ENCODE results near the gene IFNLR1. TPM values are rescaled to one million over a fixed set of nuclear protein-coding genes. Genes with fewer than 3 reads are reported as not detected.

IFNLR1 gene
- total and polyA plus RNA-seq, 4 donors = 0.15 to 1.9 (median 0.32) TPM

DNA sequence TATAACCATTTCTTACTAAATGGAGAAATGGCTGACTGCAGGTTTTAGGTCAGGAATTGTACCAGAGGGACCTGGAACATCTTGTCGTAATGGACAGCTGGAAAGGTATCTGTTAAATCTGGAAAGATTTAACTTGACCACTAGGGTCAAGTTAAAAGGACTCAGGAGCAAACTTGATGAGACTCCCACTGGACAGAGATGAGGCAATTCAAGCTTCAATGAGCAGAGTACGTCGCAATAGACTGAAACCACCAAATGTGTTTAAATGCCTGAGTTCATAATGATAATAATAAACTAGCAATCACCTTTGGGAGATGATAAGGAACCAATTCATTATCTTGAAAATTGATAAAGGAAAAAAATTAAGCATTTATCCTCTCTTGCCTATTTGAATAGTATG, 8.7 kb downstream of the IFNLR1 start:
- Histone ChIP-seq H3K36me3 (ENCODE audit: control insufficient read depth in 1 of 2, insufficient read depth in 2 of 2, low read length in 1 of 2) (no peaks in the 10 kb centered on the region), H3K4me3 (ENCODE audit: low read length in 2 of 2) (no peak overlapping the region), H3K27me3 (ENCODE audit: control insufficient read depth in 1 of 2, insufficient read depth in 2 of 2, low read length in 1 of 2) (peaks cover 0 to 1% of the 10 kb centered on the region in 2 donors), H3K27ac (ENCODE audit: low read depth in 1 of 2, low read length in 2 of 2) (no peak overlapping the region), H3K9me3 (ENCODE audit: control insufficient read depth, low read length) (no peaks in the 10 kb centered on the region), H3K4me1 (ENCODE audit: control insufficient read depth in 1 of 2, insufficient read depth in 2 of 2, low read length in 2 of 2) (no peaks in the 10 kb centered on the region)
- no peak for ATAC-seq (ENCODE audit: low FRiP score)
- intact Hi-C loops (cut with DNase I) = no loop called here
- DNase-seq = no peak
- WGBS, 2 donors = 90% methylated on average over 3 of the region's 3 CpGs

DNA sequence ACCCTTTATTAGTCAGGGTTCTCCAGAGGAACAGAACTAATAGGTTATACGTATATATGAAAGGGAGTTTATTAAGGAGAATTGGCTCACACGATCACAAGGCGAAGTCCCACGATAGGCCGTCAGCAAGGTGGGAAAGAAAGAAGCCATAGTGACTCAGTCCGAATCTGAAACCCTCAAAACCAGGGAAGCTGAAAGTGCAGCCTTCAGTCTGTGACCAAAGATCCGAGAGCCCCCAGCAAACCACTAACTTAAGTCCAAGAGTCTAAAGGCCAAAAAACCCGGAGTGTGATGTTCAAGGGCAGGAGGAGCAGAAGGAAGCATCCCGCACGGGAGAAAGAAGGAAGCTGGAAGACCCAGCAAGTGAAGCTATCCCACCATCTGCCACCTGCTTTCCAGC, 9.9 kb downstream of the IFNLR1 start:
- intact Hi-C loops (cut with DNase I) = no loop called here
- WGBS, 2 donors = 89 to 90% methylated on average over 10 of the region's 10 CpGs
- Histone ChIP-seq H3K9me3 (ENCODE audit: control insufficient read depth, low read length) (peaks cover 2% of the 10 kb centered on the region), H3K36me3 (ENCODE audit: control insufficient read depth in 1 of 2, insufficient read depth in 2 of 2, low read length in 1 of 2) (no peaks in the 10 kb centered on the region), H3K27ac (ENCODE audit: low read depth in 1 of 2, low read length in 2 of 2) (no peak overlapping the region), H3K4me1 (ENCODE audit: control insufficient read depth in 1 of 2, insufficient read depth in 2 of 2, low read length in 2 of 2) (no peaks in the 10 kb centered on the region), H3K4me3 (ENCODE audit: low read length in 2 of 2) (no peak overlapping the region), H3K27me3 (ENCODE audit: control insufficient read depth in 1 of 2, insufficient read depth in 2 of 2, low read length in 1 of 2) (peaks cover 0 to 4% of the 10 kb centered on the region in 2 donors)
- no peak for ATAC-seq (ENCODE audit: low FRiP score)
- no peak for DNase-seq

DNA sequence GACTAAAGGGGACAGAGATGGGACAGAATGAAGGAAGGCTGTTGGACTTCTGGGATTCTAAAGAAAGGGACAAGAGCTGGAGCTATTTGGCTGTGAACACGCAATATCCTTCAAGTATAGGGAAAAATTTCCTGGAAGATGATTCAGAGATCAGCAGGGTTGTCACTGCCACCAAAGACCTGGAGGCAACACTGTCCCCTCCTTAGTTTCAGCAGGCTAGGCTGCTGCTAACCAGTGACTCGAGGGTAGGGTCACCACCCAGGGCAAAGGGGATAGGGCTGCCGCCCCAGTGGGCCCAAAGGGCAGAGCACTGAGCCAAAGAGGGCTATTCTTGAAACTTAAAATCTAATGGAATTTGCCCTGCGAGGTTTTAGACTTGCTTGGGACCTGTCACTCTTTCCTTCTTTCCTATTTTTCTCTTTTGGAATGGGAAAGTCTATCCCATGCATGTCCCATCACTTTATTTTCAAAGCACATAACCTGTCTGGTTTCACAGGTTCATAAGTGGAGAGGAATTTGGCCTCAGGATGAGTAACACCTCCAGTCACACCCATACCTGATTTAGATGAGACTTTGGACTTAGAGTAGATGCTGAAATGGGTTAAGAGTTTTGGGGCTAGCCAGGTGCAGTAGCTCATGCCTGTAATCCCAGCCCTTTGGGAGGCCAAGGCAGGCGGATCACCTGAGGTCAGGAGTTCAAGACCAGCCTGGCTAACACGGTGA, 11.9 kb downstream of the IFNLR1 start:
- WGBS, 2 donors = 86 to 89% methylated on average over 6 of the region's 6 CpGs
- intact Hi-C loops (cut with DNase I) = no loop called here
- Histone ChIP-seq H3K4me1 (ENCODE audit: control insufficient read depth in 1 of 2, insufficient read depth in 2 of 2, low read length in 2 of 2) (no peaks in the 10 kb centered on the region), H3K36me3 (ENCODE audit: control insufficient read depth in 1 of 2, insufficient read depth in 2 of 2, low read length in 1 of 2) (no peaks in the 10 kb centered on the region), H3K4me3 (ENCODE audit: low read length in 2 of 2) (no peak overlapping the region), H3K27ac (ENCODE audit: low read depth in 1 of 2, low read length in 2 of 2) (no peak overlapping the region), H3K27me3 (ENCODE audit: control insufficient read depth in 1 of 2, insufficient read depth in 2 of 2, low read length in 1 of 2) (peaks cover 0 to 2% of the 10 kb centered on the region in 2 donors), H3K9me3 (ENCODE audit: control insufficient read depth, low read length) (peaks cover 2% of the 10 kb centered on the region)
- ATAC-seq (ENCODE audit: low FRiP score) (no peak), DNase-seq (no peak)

DNA sequence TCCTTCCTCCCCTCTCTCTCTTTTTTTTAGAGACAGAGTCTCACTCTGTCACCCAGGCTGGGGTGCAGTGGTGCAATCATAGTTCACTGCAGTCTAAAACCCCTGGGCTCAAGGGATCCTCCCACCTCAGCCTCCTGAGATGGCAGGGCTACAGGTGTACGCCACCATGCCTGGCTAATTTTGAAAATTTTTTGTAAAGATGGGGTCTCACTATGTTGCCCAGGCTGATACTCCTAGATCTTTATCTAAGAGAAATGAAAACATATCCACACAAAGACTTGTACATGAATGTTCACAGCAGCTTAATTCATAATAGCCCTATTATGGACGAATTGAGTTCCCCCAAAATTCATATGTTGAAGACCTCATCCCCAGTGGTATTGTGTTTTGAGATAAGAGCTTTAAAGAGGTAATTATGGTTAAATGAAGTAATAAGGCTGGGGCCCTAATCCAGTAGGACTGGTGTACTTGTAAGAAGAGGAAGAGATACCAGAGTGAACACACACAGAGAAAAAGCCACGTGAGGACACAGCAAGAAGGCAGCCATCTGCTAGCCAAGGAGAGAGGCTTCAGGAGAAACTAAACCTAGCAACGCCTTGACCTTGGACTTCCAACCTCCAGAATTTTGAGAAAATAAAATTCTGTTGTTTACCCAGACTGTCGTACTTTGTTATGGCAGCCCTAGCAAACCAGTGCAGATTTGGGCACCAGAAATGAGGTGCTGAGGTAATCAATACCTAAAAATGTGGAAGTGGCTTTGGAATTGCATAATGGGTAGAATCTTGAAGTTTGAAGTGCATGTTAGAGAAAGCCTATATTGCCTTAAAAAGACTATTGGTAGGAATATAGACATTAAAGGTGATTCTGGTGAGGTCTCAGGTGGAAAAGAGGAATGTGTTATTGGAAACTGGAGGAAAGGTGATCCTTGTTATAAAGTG, 13.2 kb downstream of the IFNLR1 start:
- Histone ChIP-seq H3K4me1 (ENCODE audit: control insufficient read depth in 1 of 2, insufficient read depth in 2 of 2, low read length in 2 of 2) (no peaks in the 10 kb centered on the region), H3K4me3 (ENCODE audit: low read length in 2 of 2) (no peak overlapping the region), H3K36me3 (ENCODE audit: control insufficient read depth in 1 of 2, insufficient read depth in 2 of 2, low read length in 1 of 2) (no peaks in the 10 kb centered on the region), H3K9me3 (ENCODE audit: control insufficient read depth, low read length) (peaks cover 2% of the 10 kb centered on the region), H3K27me3 (ENCODE audit: control insufficient read depth in 1 of 2, insufficient read depth in 2 of 2, low read length in 1 of 2) (peaks cover 0 to 2% of the 10 kb centered on the region in 2 donors), H3K27ac (ENCODE audit: low read depth in 1 of 2, low read length in 2 of 2) (no peak overlapping the region)
- intact Hi-C loops (cut with DNase I) = no loop called here
- ATAC-seq (ENCODE audit: low FRiP score) (no peak), DNase-seq (no peak)
- whole genome bisulfite sequencing, 2 donors = 81 to 85% methylated on average over 5 of the region's 5 CpGs

DNA sequence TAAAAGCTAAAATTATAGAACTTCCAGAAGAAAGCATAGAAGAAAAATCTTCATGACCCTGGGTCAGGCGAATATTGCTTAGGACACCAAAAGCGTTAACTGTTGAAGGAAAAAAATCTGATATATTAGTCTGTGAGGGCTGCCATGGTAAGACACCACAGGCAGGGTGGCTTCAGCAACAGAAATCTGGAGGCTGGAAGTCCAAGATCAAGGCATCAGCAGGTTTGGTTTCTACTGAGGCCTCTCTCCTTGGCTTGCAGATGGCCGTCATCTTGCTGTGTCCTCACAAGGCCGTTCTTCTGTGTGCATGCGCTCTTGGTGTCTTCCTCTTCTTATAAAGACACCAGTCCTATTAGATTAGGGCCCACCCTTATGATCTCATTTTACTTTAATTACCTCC, 14.5 kb downstream of the IFNLR1 start:
- H3K4me3 ChIP-seq (ENCODE audit: low read length in 2 of 2) = no peak overlapping the region
- peaks cover 0 to 2% of the 10 kb centered on the region in 2 donors for H3K27me3 ChIP-seq (ENCODE audit: control insufficient read depth in 1 of 2, insufficient read depth in 2 of 2, low read length in 1 of 2)
- 93 to 95% methylated on average over 5 of the region's 5 CpGs for WGBS, 2 donors
- intact Hi-C loops (cut with DNase I) = no loop called here
- DNase-seq (no peak), ATAC-seq (ENCODE audit: low FRiP score) (no peak)
- H3K9me3 ChIP-seq (ENCODE audit: control insufficient read depth, low read length) = peaks cover 2% of the 10 kb centered on the region
- H3K36me3 ChIP-seq (ENCODE audit: control insufficient read depth in 1 of 2, insufficient read depth in 2 of 2, low read length in 1 of 2) = no peaks in the 10 kb centered on the region
- H3K4me1 ChIP-seq (ENCODE audit: control insufficient read depth in 1 of 2, insufficient read depth in 2 of 2, low read length in 2 of 2) = no peaks in the 10 kb centered on the region
- no peak overlapping the region for H3K27ac ChIP-seq (ENCODE audit: low read depth in 1 of 2, low read length in 2 of 2)

DNA sequence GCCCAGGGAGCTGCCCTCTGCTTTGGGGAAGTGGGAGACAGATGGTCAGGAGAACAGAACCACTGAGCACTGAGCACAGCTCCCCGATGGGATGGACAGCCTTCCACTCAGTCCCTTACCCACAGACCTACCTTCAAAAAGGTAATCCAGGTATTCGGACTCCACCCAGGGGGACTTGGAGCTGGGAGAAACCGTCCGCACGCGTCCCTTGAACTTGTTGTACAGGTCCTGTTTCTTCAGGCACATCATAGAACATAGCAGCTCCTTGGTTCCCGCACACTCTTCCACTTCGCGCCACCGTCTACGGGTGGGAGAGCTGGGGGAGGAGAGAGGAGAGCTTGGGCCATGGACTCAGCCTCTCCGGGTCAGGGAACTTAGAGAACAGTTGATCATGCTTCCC, 17.8 kb downstream of the IFNLR1 start:
- no peak overlapping the region for H3K27ac ChIP-seq (ENCODE audit: low read depth in 1 of 2, low read length in 2 of 2)
- intact Hi-C loops (cut with DNase I) = no loop called here
- H3K9me3 ChIP-seq (ENCODE audit: control insufficient read depth, low read length) = peaks cover 2% of the 10 kb centered on the region
- H3K36me3 ChIP-seq (ENCODE audit: control insufficient read depth in 1 of 2, insufficient read depth in 2 of 2, low read length in 1 of 2) = no peaks in the 10 kb centered on the region
- WGBS, 2 donors = 92% methylated on average over 12 of the region's 12 CpGs
- ATAC-seq (ENCODE audit: low FRiP score) = no peak
- no peak overlapping the region for H3K4me3 ChIP-seq (ENCODE audit: low read length in 2 of 2)
- no peaks in the 10 kb centered on the region for H3K4me1 ChIP-seq (ENCODE audit: control insufficient read depth in 1 of 2, insufficient read depth in 2 of 2, low read length in 2 of 2)
- H3K27me3 ChIP-seq (ENCODE audit: control insufficient read depth in 1 of 2, insufficient read depth in 2 of 2, low read length in 1 of 2) = peaks cover 0 to 2% of the 10 kb centered on the region in 2 donors
- no peak for DNase-seq

DNA sequence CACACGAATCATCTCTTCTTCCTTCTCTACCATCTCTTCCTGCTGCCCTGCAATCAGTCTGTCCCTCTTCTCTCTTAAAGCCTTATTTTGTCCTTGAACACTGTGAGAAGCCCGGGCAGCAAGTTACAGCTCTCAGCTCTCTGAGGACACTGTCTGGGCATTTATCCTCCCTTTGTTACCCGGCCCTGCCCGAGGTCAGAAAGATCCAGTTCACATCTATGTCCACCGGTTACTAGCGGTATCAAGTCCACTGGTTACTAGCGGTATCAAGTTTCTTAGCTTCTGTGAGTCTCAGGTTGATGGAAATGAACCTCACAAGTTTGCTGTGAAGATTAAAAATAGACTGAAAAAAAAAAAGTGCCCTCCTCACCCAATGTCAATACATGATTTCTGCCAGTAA, 18.8 kb downstream of the IFNLR1 start:
- no peak for ATAC-seq (ENCODE audit: low FRiP score)
- peaks cover 0 to 2% of the 10 kb centered on the region in 2 donors for H3K27me3 ChIP-seq (ENCODE audit: control insufficient read depth in 1 of 2, insufficient read depth in 2 of 2, low read length in 1 of 2)
- WGBS, 2 donors = 77 to 81% methylated on average over 7 of the region's 7 CpGs
- H3K9me3 ChIP-seq (ENCODE audit: control insufficient read depth, low read length) = peaks cover 2% of the 10 kb centered on the region
- DNase-seq = no peak
- no peak overlapping the region for H3K4me3 ChIP-seq (ENCODE audit: low read length in 2 of 2)
- no peaks in the 10 kb centered on the region for H3K4me1 ChIP-seq (ENCODE audit: control insufficient read depth in 1 of 2, insufficient read depth in 2 of 2, low read length in 2 of 2)
- no peaks in the 10 kb centered on the region for H3K36me3 ChIP-seq (ENCODE audit: control insufficient read depth in 1 of 2, insufficient read depth in 2 of 2, low read length in 1 of 2)
- no peak overlapping the region for H3K27ac ChIP-seq (ENCODE audit: low read depth in 1 of 2, low read length in 2 of 2)
- intact Hi-C loops (cut with DNase I) = no loop called here

DNA sequence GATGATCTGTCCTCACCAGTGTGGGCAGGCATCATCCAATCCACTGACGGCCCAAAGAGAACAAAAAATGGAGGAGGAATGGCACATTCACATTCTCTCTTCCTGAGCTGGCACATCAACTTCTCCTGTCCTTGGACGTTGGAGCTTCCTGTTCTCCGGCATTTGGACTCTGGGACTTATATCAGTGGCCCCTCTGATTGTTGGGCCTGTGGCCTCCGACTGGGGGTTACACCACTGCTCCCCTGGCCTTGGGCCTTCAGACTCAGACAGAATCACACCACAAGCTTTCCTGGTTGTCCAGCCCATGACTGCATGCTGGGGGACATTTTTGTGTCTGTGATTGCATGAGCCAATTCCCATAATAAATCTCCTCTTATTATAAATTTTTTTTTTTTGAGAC, 20.1 kb downstream of the IFNLR1 start:
- Histone ChIP-seq H3K9me3 (ENCODE audit: control insufficient read depth, low read length) (no peaks in the 10 kb centered on the region), H3K36me3 (ENCODE audit: control insufficient read depth in 1 of 2, insufficient read depth in 2 of 2, low read length in 1 of 2) (no peaks in the 10 kb centered on the region), H3K4me3 (ENCODE audit: low read length in 2 of 2) (no peak overlapping the region), H3K4me1 (ENCODE audit: control insufficient read depth in 1 of 2, insufficient read depth in 2 of 2, low read length in 2 of 2) (no peaks in the 10 kb centered on the region), H3K27ac (ENCODE audit: low read depth in 1 of 2, low read length in 2 of 2) (no peak overlapping the region), H3K27me3 (ENCODE audit: control insufficient read depth in 1 of 2, insufficient read depth in 2 of 2, low read length in 1 of 2) (no peaks in the 10 kb centered on the region)
- ATAC-seq (ENCODE audit: low FRiP score) = no peak
- no peak for DNase-seq
- intact Hi-C loops (cut with DNase I) = no loop called here
- WGBS, 2 donors = 64% methylated on average over 4 of the region's 4 CpGs
